Measurements from ENCODE around the gene SPDYA. TPM values are rescaled to one million over a fixed set of nuclear protein-coding genes. Genes with fewer than 3 reads are reported as not detected.
"Not testable (repeated sequence)": the region's sequence is repeated elsewhere in the genome, so short reads cannot be mapped to it uniquely, and the experiment has no call there.

The SPDYA gene
- total RNA-seq (2014; rRNA removed; shearing (Covaris generic)), result 0.88 and 1.2 TPM in 2 replicates
- 0.37 TPM in 1 of 2 replicates, not detected in the other for polyA plus RNA-seq (2015; cell fraction: cytosol; rRNA removed)
- polyA plus RNA-seq (2015; cell fraction: nucleus; rRNA removed), result 0.16 and 0.73 TPM in 2 replicates

DNA sequence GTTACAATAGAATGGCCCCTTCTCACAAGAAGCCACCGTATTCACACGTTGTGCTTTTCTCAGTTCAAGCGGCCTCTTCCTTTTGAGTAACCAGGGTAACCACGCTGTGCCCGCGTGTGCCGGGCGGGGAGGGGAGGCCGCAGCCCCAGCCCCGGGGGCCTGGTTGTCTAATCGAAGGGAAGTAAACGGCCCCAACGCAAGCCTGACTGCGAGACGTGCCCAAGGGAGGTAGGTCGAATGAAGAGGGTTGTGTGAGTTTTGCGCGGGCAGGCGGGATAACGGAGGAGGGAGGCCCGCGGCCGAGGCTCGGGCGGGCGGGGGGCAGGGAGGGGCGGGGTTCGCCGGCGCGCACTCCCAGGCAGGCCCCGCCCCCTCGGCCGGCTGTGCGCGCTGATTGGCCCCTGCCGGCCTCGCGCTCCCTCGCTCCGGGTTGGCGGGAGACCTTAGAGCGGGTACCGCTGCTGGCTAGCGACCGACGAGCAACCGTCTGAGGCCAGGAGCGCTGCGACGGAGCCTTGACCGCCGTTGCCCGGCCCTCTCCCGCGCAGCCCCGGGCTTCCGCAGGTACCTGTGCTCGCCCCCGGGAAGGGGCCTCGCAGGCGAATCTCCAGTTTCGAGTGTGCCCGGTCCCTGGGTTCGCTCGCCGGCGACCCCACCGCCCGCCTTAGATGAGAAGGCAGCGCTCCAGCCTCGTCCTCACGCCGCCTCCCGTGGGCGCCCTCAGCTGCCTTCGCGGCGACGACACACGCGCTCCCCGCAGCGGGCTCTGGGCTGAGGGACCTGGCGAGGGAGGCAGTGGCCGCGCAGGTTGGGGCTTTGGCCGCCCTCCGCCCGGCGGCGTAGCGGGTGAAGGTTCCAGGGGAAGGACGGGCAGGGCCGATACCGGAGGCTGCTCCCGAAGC lies at the start of gene SPDYA:
Gene SPDYA, plus strand, starts transcription at position 451 of the 902 bp plus-strand sequence. CDS start 5,181 bp downstream, outside the sequence.
- in situ Hi-C loops (cut with HindIII; ENCODE audit: low pct_unique_long_range_greater_than_20kb, low sequenced_read_pairs), result no loop called here
- DNase-seq (ENCODE audit: low read depth, low spot score), result no peak

DNA sequence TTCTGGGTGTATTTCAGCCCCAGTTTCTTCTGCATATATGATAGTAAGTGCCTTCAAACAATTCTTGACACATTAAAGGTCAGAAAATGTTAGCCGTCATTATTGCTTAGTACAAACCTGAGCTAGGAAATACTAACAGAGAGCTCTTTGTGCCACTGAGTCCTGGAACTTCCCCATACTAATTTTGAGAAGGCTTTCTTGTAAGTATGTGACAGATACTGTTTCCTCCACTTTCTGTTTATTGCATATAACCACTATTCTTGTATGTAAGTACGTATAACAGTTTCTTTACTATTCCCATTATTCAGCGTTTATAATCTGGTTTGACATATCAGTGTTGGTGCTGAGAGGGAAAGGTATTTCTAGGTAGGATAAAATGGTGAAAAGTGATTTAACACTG lies 49.2 kb upstream of the SPDYA start:
- in situ Hi-C loops (cut with HindIII; ENCODE audit: low pct_unique_long_range_greater_than_20kb, low sequenced_read_pairs), result no loop called here
- peak; percentile 38 for DNase-seq (ENCODE audit: low read depth, low spot score)

DNA sequence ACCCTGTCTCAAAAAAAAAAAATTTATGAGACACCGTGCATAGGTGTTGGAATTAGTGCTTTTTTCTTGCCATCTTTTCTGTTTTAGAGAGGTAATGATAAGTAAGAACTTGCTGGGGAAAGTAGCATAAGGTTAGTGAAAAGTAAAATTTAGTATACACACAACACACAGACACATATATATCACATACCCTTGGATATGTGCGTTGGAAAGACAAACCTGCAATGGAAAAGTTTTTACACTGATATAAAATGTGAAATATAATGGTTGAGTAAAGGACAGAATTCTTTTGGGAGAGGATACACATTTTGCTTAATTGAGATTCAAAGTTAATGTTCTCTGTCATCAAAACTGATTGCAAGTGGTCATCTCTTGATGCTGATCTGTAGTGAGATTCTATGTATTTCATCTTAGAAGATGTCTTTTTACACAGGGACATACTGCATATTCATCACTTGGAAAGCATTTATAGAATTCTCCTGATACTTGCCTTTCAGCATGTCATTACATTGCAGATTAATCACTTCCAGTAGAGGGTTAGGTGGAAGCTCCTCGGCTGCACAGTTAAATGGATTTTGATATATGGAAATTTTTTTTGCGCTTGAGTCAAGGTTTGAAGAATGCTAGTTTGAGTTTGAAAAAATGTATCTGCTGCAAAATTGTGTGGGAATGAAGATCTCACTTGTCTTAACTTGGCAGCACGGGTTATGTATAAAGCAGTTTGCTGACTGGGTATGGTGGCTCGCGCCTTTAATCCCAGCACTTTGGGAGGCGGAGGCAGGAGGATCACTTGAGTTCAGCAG lies 45.5 kb upstream of the SPDYA start:
- in situ Hi-C loops (cut with HindIII; ENCODE audit: low pct_unique_long_range_greater_than_20kb, low sequenced_read_pairs), result no loop called here
- no peak for DNase-seq (ENCODE audit: low read depth, low spot score)

DNA sequence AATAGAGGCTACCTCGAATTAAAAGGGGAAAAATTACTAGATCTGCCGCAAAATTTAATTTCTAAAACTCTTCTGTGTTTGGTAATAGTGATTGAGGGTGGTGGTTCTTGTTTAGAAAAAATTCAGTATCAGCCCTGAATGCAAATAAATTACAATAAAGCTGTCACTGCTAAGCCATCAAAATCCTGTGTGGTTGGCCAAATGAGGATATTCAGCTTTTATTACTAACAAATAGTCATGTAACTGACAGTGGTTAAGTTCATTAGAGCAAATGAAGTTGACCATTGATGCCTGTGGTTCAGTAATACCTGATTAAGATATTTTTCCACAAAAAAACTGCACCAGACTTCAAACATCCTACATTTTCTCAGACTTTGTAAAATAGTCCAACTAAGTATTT lies 44.6 kb upstream of the SPDYA start:
- in situ Hi-C loops (cut with HindIII; ENCODE audit: low pct_unique_long_range_greater_than_20kb, low sequenced_read_pairs), result no loop called here
- DNase-seq (ENCODE audit: low read depth, low spot score), result no peak

DNA sequence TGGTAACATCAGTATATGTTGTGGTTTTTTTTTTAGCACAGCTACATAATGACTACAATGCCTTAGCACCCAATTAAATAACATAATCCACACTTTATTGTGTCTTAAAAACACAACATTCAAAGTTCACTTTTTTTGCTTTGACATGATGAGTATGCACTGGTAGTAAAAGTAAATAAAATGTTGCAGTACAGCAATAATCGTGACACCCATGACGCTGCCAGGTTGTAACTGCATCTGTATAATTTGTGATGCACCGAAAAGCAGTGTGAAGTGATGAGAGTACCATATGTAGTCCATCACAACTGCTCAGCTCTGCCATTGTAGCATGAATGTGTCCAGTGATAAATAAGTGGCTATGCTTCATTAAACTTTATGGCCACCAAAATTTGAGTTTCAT lies 43.3 kb upstream of the SPDYA start:
- in situ Hi-C loops (cut with HindIII; ENCODE audit: low pct_unique_long_range_greater_than_20kb, low sequenced_read_pairs), result no loop called here
- DNase-seq (ENCODE audit: low read depth, low spot score), result no peak

GRCh38 chr2:28768422-28768821 lies 42.2 kb upstream of the SPDYA start:
- DNase-seq (ENCODE audit: low read depth, low spot score), result no peak
- in situ Hi-C loops (cut with HindIII; ENCODE audit: low pct_unique_long_range_greater_than_20kb, low sequenced_read_pairs), result no loop called here

DNA sequence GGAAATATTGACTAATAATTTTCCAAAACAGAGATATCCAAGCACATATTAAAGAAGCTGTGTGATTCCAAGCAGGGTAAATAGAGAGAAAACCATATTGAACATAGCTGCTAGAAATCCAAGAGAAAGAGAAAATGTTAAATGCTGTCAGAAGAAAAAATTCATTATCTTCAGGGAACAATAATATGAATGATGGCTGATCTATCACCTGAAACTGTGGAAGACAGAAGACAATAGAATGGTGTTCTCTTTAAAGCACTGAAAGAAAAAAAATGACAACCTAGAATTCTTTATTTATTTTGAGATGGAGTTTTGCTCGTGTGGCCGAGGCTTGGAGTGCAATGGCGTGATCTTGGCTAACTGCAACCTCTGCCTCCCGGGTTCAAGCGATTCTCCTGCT lies 41.7 kb upstream of the SPDYA start:
- in situ Hi-C loops (cut with HindIII; ENCODE audit: low pct_unique_long_range_greater_than_20kb, low sequenced_read_pairs), result no loop called here

GRCh38 chr2:28772351-28772750 lies 38.3 kb upstream of the SPDYA start:
- in situ Hi-C loops (cut with HindIII; ENCODE audit: low pct_unique_long_range_greater_than_20kb, low sequenced_read_pairs), result no loop called here
- no peak for DNase-seq (ENCODE audit: low read depth, low spot score)

More for the DNA sequence above, 41.7 kb upstream of the SPDYA start:
- no peak for DNase-seq (ENCODE audit: low read depth, low spot score)

DNA sequence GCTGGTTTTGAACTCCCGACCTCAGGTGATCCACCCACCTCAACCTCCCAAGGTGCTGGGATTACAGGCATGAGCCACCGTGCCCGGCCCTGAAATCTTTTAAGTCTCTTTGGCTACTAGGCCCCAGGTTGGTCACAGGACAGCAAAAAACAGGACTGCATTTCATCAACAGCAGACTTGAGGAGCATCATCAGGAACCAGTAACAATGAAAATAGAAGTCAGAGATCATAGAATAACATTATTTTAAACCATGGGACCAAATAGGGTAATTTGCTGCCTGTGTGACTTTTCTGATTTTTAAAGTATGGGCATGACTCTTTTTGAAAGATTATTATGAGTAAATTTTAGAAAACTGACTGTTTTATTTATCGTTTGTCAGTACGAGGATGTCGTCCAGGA lies 34.2 kb upstream of the SPDYA start:
- DNase-seq (ENCODE audit: low read depth, low spot score), result no peak
- in situ Hi-C loops (cut with HindIII; ENCODE audit: low pct_unique_long_range_greater_than_20kb, low sequenced_read_pairs), result no loop called here

GRCh38 chr2:28778392-28778791 lies 32.2 kb upstream of the SPDYA start:
- no peak for DNase-seq (ENCODE audit: low read depth, low spot score)
- in situ Hi-C loops (cut with HindIII; ENCODE audit: low pct_unique_long_range_greater_than_20kb, low sequenced_read_pairs), result no loop called here

GRCh38 chr2:28779001-28779400 lies 31.6 kb upstream of the SPDYA start:
- in situ Hi-C loops (cut with HindIII; ENCODE audit: low pct_unique_long_range_greater_than_20kb, low sequenced_read_pairs), result no loop called here
- no peak for DNase-seq (ENCODE audit: low read depth, low spot score)

GRCh38 chr2:28780496-28780895 lies 30.1 kb upstream of the SPDYA start:
- no peak for DNase-seq (ENCODE audit: low read depth, low spot score)
- in situ Hi-C loops (cut with HindIII; ENCODE audit: low pct_unique_long_range_greater_than_20kb, low sequenced_read_pairs), result no loop called here

DNA sequence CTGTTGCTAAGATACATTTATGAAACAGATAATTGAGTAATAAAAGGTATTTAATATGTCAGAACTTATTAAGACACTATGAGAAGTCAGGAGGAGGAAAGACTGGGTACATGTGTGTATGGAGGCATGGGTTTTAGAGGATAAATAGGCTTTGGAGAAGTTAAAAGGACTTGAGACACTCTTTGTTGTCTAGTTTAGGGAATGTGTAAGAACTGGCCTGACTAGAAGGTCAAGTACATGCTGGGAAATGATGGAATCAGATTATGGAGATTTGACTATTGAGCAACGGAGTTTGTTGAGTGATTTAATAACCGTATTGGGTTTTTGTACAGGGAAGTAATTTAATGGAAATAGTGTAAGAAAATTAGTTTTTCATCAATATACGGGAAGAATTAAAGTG lies 28.2 kb upstream of the SPDYA start:
- DNase-seq (ENCODE audit: low read depth, low spot score), result no peak
- in situ Hi-C loops (cut with HindIII; ENCODE audit: low pct_unique_long_range_greater_than_20kb, low sequenced_read_pairs), result no loop called here

GRCh38 chr2:28784570-28784969 lies 26.1 kb upstream of the SPDYA start:
- DNase-seq (ENCODE audit: low read depth, low spot score); in situ Hi-C loops (cut with HindIII; ENCODE audit: low pct_unique_long_range_greater_than_20kb, low sequenced_read_pairs): not testable (repeated sequence)

- in situ Hi-C loops (cut with HindIII; ENCODE audit: low pct_unique_long_range_greater_than_20kb, low sequenced_read_pairs), result no loop called here
- DNase-seq (ENCODE audit: low read depth, low spot score), result no peak
Observed at GRCh38 chr2:28796620-28797019, 14.0 kb upstream of the SPDYA start.

DNA sequence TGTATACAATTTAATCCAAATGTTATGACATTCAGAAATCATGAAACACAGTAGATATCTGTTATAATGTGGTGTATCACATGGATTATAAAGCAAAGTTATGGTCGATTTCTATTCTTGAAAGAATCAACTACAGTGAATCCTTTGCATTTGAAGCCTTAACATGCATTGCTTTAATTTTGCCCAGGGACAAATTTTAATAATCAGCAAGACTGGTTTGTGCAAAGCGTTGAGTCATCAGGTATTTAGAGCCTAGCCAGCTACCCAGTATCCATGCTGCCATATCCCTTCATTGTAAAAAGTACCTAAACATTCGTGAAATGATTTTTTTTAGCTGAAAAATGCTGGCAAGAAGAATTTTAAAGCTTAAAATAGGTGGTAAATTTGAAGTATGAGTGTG lies 8.9 kb upstream of the SPDYA start:
- in situ Hi-C loops (cut with HindIII; ENCODE audit: low pct_unique_long_range_greater_than_20kb, low sequenced_read_pairs), result no loop called here

DNA sequence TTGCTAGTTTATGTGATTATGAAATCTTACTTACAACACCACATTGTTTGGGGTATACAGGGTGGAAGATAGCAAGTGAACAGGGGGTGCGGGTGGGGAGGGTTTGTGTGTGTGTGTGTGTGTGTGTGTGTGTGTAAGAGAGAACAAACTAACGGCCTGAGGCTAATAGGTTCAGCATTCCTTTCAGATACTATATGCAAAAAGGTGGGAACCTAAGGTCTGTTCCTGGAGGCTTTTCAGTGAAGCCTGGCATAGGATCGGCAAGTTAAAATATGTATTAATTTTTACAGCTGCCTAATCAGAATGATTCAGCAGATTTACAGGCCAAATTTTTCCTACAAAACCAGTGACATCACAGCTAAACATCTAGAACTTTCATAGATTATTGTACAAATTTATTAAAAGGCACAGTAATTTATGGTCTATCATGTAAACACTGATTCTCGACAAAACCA lies 7.6 kb upstream of the SPDYA start:
- no peak for DNase-seq (ENCODE audit: low read depth, low spot score)
- in situ Hi-C loops (cut with HindIII; ENCODE audit: low pct_unique_long_range_greater_than_20kb, low sequenced_read_pairs), result no loop called here

More for the DNA sequence above, 8.9 kb upstream of the SPDYA start:
- DNase-seq (ENCODE audit: low read depth, low spot score), result peak; percentile 15

DNA sequence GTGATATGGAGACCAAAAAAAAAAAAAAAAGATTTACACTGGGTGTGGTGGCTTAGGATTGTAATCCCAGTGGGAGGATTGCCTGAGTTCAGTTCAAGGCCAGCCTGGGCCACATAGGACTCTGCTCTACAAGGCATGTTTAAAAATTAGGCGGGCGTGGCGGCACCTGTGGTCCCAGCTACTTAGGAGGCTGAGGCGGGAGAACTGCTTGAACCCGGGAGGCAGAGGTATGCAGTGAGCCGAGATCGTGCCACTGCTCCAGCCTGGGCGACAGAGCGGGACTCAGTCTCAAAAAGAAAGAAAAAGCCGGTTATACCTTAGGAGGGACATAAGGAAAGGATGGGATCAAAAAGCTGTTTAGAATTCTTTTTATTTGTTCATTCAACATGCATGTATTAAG lies 707 bp upstream of the SPDYA start:
- in situ Hi-C loops (cut with HindIII; ENCODE audit: low pct_unique_long_range_greater_than_20kb, low sequenced_read_pairs), result no loop called here
- DNase-seq (ENCODE audit: low read depth, low spot score), result no peak

Data from SK-MEL-5 (cell line).